HG03439 (cell line): Measurements from ENCODE around the gene MRAS.

Experiments
- ATAC-seq: cut with Tn5 transposase; IDR thresholded peaks from one replicate; pipeline ENCODE4 v1.9.1; 2021; ENCODE audit warnings: mild to moderate bottlenecking, moderate library complexity; ENCODE audit not compliant: unreplicated experiment

The MRAS gene

DNA sequence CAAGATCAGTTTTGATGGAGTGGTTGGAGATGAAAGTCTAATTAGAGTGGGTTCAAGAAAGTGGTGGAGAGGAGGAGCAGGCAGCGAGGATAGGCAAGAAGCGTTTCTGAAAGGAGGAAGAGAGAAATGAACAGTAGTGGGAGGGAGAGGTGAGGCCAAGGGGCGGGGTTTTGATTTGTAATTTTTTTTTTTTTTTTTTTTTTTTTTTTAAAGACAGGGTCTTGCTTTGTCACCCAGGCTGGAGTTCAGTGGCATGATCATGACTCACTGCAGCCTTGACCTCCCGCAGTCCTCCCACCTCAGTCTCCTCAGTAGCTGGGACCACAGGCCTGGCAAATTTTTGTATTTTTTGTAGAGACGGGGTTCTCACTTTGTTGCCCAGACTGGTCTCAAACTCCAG lies 36.6 kb downstream of the MRAS start:
- ATAC-seq: no peak

GRCh38 chr3:138389144-138389601 lies 40.8 kb downstream of the MRAS start:
- ATAC-seq: no peak

- ATAC-seq: no peak
Measured at GRCh38 chr3:138389841-138390581, 41.6 kb downstream of the MRAS start.

DNA sequence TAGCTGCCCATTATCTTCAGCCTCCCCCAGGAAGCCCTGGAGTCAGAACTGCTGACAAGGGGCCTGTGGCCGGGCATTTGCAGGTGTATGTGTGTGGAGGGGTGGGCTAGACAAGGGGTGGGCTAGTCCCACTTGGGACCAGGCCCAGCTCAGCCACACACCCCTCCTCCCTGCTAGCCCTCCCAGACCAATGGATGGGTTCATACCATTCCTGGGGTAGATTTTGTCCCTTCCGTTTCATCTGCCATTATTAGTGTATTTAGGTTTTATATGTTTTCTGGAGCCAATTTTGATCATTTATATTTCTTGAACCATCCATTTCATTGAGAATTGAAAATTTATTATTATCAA lies 42.2 kb downstream of the MRAS start:
- ATAC-seq: no peak

DNA sequence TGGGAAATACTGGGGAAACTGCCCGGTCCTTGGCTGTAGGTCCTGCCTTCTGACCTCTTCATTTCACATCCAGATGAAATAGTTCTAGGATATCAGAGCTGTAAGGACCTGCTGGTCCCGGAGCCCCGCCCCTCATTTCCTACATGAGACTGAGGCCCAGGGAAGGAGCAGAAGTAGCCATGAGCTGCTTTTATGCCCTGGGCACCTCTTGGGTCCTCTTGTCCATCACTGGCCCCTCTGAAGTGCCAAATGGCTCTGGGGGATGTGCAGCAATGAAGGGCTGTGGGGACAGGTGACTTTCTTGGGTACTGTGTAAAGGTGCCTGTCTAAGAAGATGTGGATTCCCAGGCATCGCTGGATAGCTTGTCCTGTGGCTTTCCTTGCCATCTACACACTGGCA lies 45.8 kb downstream of the MRAS start:
- ATAC-seq: no peak

- ATAC-seq: no peak
Measured at GRCh38 chr3:138394686-138395085, 46.3 kb downstream of the MRAS start.

- ATAC-seq: no peak
Measured at GRCh38 chr3:138395865-138396751, 47.7 kb downstream of the MRAS start.

GRCh38 chr3:138396752-138397410 lies 48.5 kb downstream of the MRAS start:
- ATAC-seq: no peak

GRCh38 chr3:138397983-138398382 lies 49.6 kb downstream of the MRAS start:
- ATAC-seq: no peak

DNA sequence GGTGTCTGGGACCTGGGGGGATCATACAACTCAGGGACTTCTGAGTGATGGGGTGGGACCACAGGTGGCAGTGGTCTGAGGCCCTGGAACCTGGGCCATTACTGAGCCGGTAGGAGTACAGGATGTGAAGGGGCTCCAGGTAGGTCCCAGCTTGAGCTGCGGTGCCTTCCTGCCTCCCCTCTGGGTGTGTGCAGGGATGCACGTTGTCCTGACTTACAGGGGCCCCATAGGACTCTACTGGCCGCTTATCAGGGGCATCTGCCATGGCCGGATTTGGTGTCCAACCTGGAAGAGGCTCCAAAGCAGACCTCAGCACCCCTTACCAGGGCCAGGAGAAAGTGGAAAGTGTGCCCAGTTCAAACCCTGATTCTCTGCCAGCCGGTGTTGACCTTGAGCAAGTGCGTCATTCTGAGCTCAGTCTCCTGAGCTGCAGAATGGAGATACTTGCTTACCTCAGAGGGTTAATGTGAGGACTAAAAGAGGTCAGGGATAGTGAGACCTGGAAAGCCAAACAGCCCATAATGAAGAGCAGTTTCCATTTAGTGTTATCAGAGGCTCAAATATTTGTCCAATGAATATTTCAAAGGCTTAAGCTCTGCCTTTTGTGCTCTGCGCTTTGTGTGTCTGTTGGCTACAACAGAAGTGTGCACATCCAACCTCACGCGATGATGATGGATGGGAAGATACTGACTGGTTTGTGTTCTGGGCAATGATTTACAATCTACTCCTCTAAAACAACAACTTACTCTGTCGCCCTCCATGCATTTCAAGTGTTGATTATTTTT lies 50.6 kb downstream of the MRAS start:
- no peak for ATAC-seq

- ATAC-seq: no peak
Measured at GRCh38 chr3:138399766-138400165, 51.4 kb downstream of the MRAS start.

- ATAC-seq: no peak
Measured at GRCh38 chr3:138400651-138401070, 52.3 kb downstream of the MRAS start.

DNA sequence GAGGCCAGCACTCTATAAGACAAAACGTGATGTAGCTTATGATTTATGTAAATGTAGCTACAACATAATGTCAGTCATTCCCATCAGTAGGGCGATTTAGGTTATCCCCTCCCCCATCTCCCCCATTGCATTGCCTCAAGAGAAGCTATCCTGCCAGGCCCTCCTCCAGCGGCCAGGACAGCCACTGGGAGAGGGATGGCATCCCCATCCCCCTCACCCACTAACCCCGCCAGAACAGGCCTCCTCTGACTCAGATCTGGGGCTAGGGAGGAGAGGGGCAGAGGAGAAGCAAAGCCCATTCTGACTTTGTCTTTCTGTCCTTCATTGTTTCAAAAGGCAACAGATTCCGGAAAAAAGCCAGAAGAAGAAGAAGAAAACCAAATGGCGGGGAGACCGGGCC lies 53.5 kb downstream of the MRAS start:
- ATAC-seq: no peak

DNA sequence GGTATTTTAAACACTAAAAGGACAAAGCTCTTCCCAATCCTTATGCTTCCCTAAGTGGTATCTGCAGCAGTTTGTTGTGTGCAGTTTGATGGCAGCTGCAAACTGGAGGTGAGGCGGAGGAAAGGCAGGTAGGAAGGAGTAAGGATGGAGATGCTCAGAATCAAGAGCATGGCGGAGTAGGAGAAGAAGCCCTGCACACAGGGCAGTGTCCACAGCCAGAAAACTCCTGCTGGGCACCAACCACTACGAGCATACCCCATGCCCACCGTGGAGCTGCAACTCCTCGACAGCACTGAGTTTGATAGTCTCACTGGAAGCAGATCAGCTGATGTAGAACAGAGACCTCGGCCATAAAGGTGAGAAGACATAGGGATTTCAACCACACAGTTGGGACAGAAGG lies 55.7 kb downstream of the MRAS start:
- ATAC-seq: no peak

- no peak for ATAC-seq
Measured at GRCh38 chr3:138405001-138405400, 56.6 kb downstream of the MRAS start.

- no peak for ATAC-seq
Measured at GRCh38 chr3:138405486-138405885, 57.1 kb downstream of the MRAS start.

GRCh38 chr3:138406606-138407005 lies 58.2 kb downstream of the MRAS start:
- no peak for ATAC-seq

- ATAC-seq: no peak
Measured at GRCh38 chr3:138407236-138407907, 59.0 kb downstream of the MRAS start.

- no peak for ATAC-seq
Measured at GRCh38 chr3:138408751-138409570, 60.6 kb downstream of the MRAS start.
